ENCODE data around the gene COL1A1.

COL1A1 gene

DNA sequence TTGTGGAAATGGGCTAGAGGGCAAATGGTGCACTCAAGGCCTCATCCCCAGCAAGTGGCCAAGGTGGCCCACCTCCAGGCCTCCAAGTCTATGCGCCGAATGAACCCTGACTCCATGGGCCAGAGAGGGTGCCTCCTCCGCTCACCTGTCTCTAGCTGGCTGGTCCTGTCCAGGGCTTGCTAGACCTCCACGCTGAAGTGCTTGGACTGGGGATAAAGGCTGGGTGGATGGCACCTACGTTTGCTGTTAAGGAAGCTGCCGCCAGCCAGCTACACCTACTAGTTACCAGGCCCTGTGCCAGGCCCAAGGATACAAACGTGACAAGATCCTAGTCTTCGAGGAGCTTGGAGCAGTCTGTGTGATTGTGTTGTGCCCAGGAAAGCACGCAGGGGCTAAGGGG lies 36.4 kb downstream of the COL1A1 start:
- peaks cover 17% of the 10 kb centered on the region for H3K27me3 ChIP-seq (ENCODE audit: insufficient read depth, low read length)
- no peak overlapping the region for H3K4me3 ChIP-seq (ENCODE audit: low read length)
- no peak overlapping the region for H3K9ac ChIP-seq (ENCODE audit: low read depth, low read length)
- H3K36me3 ChIP-seq (ENCODE audit: insufficient read depth, low read depth, low read length) = no peaks in the 10 kb centered on the region
- peaks cover 4% of the 10 kb centered on the region; the same call in 1 of the 2 replicates for H3K4me1 ChIP-seq (ENCODE audit: insufficient read depth, low read length)
- H3K27ac ChIP-seq (ENCODE audit: low read length) = no peak overlapping the region
- no peaks in the 10 kb centered on the region for H3K9me3 ChIP-seq (ENCODE audit: insufficient read depth, low read depth, low read length)

DNA sequence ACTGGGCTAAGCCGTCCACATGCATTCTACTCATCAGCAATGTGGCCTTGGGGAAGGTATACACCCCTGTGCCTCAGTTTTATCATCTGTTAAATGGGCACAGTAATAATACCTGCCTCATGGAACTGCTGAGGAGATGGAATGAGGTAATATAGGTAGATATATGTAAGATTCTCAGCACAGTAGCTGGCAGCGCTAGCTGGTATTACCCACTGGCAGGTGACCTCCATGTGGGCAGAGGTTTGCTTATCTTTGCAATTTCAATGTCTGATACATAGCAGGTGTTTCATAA lies 36.8 kb downstream of the COL1A1 start:
- H3K27ac ChIP-seq (ENCODE audit: low read length) = no peak overlapping the region
- peaks cover 21% of the 10 kb centered on the region for H3K27me3 ChIP-seq (ENCODE audit: insufficient read depth, low read length)
- no peak overlapping the region for H3K4me3 ChIP-seq (ENCODE audit: low read length)
- H3K9ac ChIP-seq (ENCODE audit: low read depth, low read length) = no peak overlapping the region
- no peaks in the 10 kb centered on the region for H3K9me3 ChIP-seq (ENCODE audit: insufficient read depth, low read depth, low read length)
- H3K4me1 ChIP-seq (ENCODE audit: insufficient read depth, low read length) = peaks cover 4% of the 10 kb centered on the region; the same call in 1 of the 2 replicates
- no peaks in the 10 kb centered on the region for H3K36me3 ChIP-seq (ENCODE audit: insufficient read depth, low read depth, low read length)

DNA sequence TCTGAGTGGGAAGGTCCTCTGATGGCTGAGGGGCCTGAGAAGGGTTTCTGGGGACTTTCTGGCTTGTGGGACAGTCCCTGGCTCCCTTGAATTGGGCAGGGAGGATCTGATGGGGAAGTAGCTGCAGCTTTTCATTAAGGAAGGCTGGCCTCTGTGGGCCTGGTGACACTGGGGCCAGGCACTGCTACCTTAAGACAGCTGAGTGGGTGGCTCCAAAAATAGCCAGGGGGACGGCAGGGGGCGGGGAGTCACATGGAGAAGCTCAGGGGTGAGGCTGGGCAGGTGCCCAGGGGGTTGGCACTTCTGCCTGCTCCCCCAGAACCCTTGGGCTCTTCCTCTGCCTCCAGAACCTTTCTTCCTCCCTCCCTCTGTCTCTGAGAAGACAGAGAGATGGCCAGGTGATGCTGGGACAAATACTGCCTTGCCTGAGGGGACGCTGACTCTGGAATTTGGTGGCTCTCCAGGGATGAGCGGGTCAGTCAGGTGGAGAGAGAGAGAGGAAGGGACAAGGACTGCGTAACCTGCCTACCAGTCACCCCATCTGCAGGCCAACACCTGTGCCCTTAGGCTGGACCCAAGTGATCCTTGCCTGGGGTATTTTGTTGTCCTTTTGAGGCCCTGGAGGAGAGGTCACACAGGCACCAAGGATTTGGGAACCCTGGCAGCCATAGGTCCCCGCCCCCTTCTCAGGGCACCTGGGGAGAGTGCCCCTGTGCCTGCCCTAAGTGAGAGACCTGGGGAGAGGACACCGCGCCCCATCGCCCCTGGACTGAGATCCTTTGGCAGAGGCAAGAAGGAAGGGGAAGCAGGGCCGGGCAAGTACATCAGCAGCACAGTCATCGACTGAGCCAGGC lies 37.4 kb downstream of the COL1A1 start:
- peaks cover 4% of the 10 kb centered on the region; the same call in 1 of the 2 replicates for H3K4me1 ChIP-seq (ENCODE audit: insufficient read depth, low read length)
- no peaks in the 10 kb centered on the region for H3K9me3 ChIP-seq (ENCODE audit: insufficient read depth, low read depth, low read length)
- H3K4me3 ChIP-seq (ENCODE audit: low read length) = no peak overlapping the region
- H3K36me3 ChIP-seq (ENCODE audit: insufficient read depth, low read depth, low read length) = no peaks in the 10 kb centered on the region
- H3K9ac ChIP-seq (ENCODE audit: low read depth, low read length) = no peak overlapping the region
- H3K27me3 ChIP-seq (ENCODE audit: insufficient read depth, low read length) = peaks cover 22% of the 10 kb centered on the region
- H3K27ac ChIP-seq (ENCODE audit: low read length) = no peak overlapping the region

DNA sequence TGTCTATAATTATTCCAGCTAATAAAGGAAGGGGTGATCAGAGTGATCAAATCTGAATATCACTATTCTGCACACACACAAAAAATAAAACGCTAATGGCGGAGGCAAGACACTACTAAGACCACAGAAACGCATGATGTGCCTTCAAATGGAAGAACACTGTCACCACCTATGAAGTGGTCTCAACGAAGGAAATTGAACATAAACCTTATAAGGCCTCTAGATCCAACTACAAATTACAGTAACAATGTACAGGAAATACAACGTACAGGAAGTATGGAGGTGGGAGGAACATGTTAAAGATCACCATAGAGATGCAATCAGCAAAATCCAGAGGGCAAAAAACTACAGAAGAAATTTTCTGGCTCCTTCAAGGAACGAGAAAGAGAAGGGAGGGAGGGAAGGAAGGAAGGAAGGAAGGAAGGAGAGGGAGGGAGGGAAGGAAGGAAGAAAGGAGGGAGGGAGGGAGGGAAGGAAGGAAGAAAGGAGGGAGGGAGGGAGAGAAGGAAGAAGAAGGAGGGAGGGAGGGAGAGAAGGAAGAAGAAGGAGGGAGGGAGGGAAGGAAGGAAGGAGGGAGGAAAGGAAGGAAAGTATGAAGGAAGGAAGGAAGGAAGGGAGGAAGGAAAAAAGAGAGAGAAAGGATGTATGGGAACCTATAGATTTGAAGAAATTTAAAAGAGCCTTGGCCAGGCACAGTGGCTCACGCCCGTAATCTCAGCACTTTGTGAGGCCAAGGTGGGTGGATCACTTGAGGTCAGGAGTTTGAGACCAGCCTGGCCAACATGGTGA lies 38.8 kb downstream of the COL1A1 start:
- no peaks in the 10 kb centered on the region for H3K36me3 ChIP-seq (ENCODE audit: insufficient read depth, low read depth, low read length)
- H3K4me3 ChIP-seq (ENCODE audit: low read length) = no peak overlapping the region
- H3K9me3 ChIP-seq (ENCODE audit: insufficient read depth, low read depth, low read length) = no peaks in the 10 kb centered on the region
- no peak overlapping the region for H3K9ac ChIP-seq (ENCODE audit: low read depth, low read length)
- peaks cover 4% of the 10 kb centered on the region; the same call in 1 of the 2 replicates for H3K4me1 ChIP-seq (ENCODE audit: insufficient read depth, low read length)
- H3K27ac ChIP-seq (ENCODE audit: low read length) = no peak overlapping the region
- peaks cover 22% of the 10 kb centered on the region for H3K27me3 ChIP-seq (ENCODE audit: insufficient read depth, low read length)

DNA sequence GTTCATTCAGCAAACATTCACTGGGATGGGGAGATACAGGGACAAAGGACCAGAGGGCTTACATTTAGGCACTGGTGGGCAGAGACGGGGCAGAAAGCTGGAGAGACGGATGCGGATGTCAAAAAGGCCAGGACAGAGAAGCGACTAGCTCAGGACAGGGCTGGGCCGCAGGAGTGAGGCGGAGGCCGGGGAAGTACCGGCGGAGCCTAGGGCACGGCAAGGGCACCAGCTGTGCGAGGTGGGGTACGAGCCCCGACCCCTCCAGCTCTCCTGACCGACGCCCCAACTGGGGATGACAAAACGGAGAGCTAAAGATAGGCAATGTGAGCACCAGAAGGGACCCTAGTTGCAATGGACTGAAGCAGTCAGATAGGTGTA lies 39.5 kb downstream of the COL1A1 start:
- Histone ChIP-seq H3K9me3 (ENCODE audit: insufficient read depth, low read depth, low read length) (no peaks in the 10 kb centered on the region), H3K4me1 (ENCODE audit: insufficient read depth, low read length) (peaks cover 4% of the 10 kb centered on the region; the same call in 1 of the 2 replicates), H3K27ac (ENCODE audit: low read length) (no peak overlapping the region), H3K4me3 (ENCODE audit: low read length) (peak overlapping the region; percentile 90; the same call in 1 of the 2 replicates), H3K36me3 (ENCODE audit: insufficient read depth, low read depth, low read length) (no peaks in the 10 kb centered on the region), H3K27me3 (ENCODE audit: insufficient read depth, low read length) (peaks cover 22% of the 10 kb centered on the region), H3K9ac (ENCODE audit: low read depth, low read length) (peak overlapping the region; percentile 46; the same call in 1 of the 2 replicates)

DNA sequence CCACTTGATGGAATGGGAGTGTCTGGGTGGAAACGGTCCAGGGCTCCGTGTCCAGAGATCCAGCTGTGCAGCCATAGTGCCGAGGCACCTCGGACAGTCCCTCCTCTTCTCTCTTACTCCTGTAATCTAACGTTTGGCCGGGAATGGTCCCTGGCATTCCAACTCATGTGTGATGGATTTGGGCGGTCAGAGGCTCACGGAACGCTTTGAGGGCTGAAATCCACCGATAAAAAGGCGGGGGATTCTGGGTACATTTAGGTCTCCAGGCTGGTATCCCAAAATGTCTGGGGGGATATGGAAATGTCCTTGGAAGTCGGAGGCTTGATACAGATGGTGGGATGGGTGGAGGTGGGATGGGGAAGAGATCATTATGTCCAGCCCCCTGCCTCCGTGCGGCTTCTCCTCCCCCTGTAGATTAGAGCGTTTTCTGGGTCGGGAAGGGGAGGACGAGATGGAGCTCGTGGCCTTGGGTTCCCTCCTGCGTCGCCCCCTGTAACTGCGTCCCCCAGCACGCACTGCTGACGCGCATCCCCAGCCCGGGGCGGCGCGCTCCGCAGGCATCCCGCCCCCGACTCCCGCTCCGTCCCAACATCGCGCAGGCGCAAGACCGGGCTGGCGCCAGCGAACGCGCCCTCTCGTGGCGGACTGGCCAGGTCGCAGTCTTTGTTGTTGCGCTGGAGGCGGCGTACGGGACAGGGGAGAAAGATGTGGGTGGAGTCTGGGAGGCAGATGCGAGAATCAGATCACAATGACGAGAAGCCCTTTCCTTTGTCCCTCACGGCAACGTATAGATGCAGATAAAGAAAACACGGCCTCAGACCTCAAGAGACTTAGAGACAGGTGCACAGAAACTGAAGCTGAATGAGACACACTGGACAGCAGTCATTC lies 40.2 kb downstream of the COL1A1 start:
- peaks cover 22% of the 10 kb centered on the region for H3K27me3 ChIP-seq (ENCODE audit: insufficient read depth, low read length)
- peak overlapping the region; percentile 90 for H3K4me3 ChIP-seq (ENCODE audit: low read length)
- H3K4me1 ChIP-seq (ENCODE audit: insufficient read depth, low read length) = peaks cover 4% of the 10 kb centered on the region; the same call in 1 of the 2 replicates
- H3K36me3 ChIP-seq (ENCODE audit: insufficient read depth, low read depth, low read length) = no peaks in the 10 kb centered on the region
- H3K27ac ChIP-seq (ENCODE audit: low read length) = peak overlapping the region; percentile 38
- H3K9ac ChIP-seq (ENCODE audit: low read depth, low read length) = peak overlapping the region; percentile 84; the same call in 1 of the 2 replicates
- no peaks in the 10 kb centered on the region for H3K9me3 ChIP-seq (ENCODE audit: insufficient read depth, low read depth, low read length)

DNA sequence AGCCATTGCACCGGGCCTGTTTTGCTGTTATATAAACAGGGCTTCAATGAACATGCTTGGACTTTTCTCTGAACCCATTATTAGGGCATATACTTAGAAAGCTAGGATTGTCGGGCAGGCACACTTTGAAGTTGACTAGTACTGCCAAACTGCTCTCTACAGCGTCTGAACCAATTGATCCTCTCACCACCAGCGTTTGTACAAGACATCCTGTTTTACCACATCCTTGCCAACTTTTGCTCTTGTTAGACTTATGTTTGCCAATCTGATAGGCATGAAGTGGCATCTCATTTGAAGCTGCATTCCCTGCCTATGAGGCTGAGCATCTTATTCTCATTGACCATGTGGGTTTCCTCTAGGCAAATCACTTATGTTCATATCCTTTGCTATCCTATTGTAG lies 43.5 kb downstream of the COL1A1 start:
- Histone ChIP-seq H3K36me3 (ENCODE audit: insufficient read depth, low read depth, low read length) (no peaks in the 10 kb centered on the region), H3K27me3 (ENCODE audit: insufficient read depth, low read length) (peaks cover 22% of the 10 kb centered on the region), H3K4me1 (ENCODE audit: insufficient read depth, low read length) (peaks cover 9% of the 10 kb centered on the region; the same call in 1 of the 2 replicates), H3K9ac (ENCODE audit: low read depth, low read length) (no peak overlapping the region), H3K27ac (ENCODE audit: low read length) (no peak overlapping the region), H3K9me3 (ENCODE audit: insufficient read depth, low read depth, low read length) (no peaks in the 10 kb centered on the region), H3K4me3 (ENCODE audit: low read length) (no peak overlapping the region)

DNA sequence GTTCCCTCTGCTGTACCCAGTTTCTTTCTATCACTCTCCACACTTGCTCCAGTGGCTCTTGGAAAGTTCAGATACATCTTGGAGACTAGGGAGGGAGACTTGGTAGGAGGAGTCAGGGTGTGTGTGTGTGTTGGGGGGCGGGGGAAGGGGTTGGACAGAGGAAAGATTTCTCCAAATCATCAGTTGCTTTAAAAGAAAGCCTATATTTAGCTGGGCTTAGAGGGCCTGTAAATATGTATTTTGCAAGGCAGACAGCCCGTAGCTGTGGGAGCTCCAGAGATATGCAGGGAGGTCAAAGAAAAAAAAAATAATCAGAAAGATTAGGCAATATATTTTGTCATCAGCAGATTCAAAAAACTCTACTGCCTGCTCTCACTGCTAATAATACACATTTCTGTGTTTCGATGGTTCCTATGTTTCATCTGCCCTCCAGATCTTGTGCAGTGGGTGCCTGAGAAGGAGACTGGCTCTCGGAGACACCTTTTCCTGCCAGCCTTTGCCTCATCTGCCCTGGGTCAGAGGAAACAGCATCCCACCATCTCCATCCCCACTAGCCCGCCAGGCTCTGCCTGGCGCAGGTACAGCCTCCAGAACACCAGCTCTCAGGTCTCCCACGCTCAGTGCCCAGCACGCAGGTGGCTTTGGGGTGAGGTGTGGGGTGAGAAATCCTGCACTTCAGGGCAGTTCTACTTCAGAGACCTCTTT lies 46.2 kb downstream of the COL1A1 start:
- no peak overlapping the region for H3K27ac ChIP-seq (ENCODE audit: low read length)
- H3K4me3 ChIP-seq (ENCODE audit: low read length) = no peak overlapping the region
- no peak overlapping the region for H3K9ac ChIP-seq (ENCODE audit: low read depth, low read length)
- no peaks in the 10 kb centered on the region for H3K9me3 ChIP-seq (ENCODE audit: insufficient read depth, low read depth, low read length)
- H3K4me1 ChIP-seq (ENCODE audit: insufficient read depth, low read length) = peaks cover 11% of the 10 kb centered on the region; the same call in 1 of the 2 replicates
- no peaks in the 10 kb centered on the region for H3K36me3 ChIP-seq (ENCODE audit: insufficient read depth, low read depth, low read length)
- peaks cover 11% of the 10 kb centered on the region for H3K27me3 ChIP-seq (ENCODE audit: insufficient read depth, low read length)

DNA sequence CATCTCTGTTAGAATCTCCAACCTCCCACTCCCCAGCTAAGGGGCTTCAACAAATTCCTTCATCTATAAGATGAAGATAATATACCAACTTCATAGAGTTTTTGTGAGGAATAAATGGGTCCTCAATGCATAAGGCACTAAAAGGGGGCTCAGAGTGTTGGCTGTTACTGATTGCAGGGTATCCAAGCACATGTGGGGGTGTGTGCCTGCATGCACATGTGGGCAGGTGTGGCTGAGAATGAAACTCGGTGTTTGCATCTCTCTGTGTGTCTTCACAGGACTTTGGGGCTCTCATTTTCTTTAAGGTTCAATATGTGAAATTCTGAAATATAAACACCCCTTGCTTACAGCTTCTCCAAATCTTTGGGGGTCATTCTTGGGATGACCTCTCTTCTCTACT lies 46.8 kb downstream of the COL1A1 start:
- Histone ChIP-seq H3K36me3 (ENCODE audit: insufficient read depth, low read depth, low read length) (no peaks in the 10 kb centered on the region), H3K9ac (ENCODE audit: low read depth, low read length) (no peak overlapping the region), H3K9me3 (ENCODE audit: insufficient read depth, low read depth, low read length) (no peaks in the 10 kb centered on the region), H3K27ac (ENCODE audit: low read length) (no peak overlapping the region), H3K4me1 (ENCODE audit: insufficient read depth, low read length) (peaks cover 11% of the 10 kb centered on the region; the same call in 1 of the 2 replicates), H3K4me3 (ENCODE audit: low read length) (no peak overlapping the region), H3K27me3 (ENCODE audit: insufficient read depth, low read length) (peaks cover 11% of the 10 kb centered on the region)

DNA sequence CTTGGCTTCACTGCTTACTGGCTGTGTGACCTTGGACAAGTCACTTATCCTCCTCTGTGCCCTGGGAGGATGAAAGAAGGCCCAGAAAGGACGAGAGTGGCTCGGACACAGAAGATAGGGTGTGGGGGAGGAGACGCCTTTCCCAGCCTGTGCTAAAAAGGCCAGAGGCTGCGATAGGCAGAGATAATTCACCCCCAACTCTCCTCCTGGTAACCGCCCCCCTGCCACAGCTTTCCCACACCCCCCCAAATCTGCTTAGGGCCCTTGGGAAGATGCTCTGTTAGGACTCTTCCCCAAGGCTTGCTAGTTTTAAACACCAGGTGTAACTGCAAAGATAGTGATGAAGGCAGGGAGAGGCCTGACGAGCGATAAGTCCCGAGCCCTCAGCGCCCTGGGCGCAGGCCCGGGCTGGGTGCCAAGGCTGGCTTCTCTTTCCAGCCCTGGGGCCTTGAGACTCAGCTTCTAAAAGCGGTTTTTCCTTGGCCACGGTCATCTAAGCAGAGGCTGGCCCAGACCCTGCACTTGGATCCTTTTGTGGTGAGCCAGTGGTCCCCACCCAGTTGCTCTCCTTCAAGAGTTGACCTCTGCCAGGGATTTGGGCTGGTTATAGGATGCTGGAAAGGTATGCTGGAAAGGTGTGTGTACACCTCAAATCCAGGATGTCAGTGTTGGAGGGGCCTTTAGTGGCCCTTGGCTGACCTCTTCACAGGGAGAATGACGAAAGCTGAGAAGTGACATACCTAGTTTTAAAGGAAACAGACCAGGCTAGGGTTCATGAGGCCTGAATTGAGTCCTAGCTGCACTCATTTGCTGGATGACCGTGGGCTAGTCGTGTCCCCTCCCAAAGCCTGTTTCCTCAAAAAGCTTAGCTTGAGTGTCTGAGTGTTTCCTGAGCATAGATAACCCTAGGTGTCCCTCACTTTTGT lies 47.5 kb downstream of the COL1A1 start:
- Histone ChIP-seq H3K4me3 (ENCODE audit: low read length) (no peak overlapping the region), H3K4me1 (ENCODE audit: insufficient read depth, low read length) (peaks cover 11% of the 10 kb centered on the region; the same call in 1 of the 2 replicates), H3K27me3 (ENCODE audit: insufficient read depth, low read length) (peaks cover 17% of the 10 kb centered on the region), H3K27ac (ENCODE audit: low read length) (no peak overlapping the region), H3K36me3 (ENCODE audit: insufficient read depth, low read depth, low read length) (no peaks in the 10 kb centered on the region), H3K9ac (ENCODE audit: low read depth, low read length) (no peak overlapping the region), H3K9me3 (ENCODE audit: insufficient read depth, low read depth, low read length) (no peaks in the 10 kb centered on the region)

Data from iPS-20b (cell line).